ENCODE measurements around the gene SPECC1. TPM values are rescaled to one million over a fixed set of nuclear protein-coding genes. Genes with fewer than 3 reads are reported as not detected.

SPECC1 gene
- total and polyA plus RNA-seq, 2 of the 13 experiments (the other 11 are each of a cell fraction or from before 2014, with no cell fraction given), result 2.3 to 6.9 TPM

- TF ChIP-seq NFAT5 (CRISPR knock-in tag; IDR thresholded peaks at IDR 0.05) (peak; percentile 79), AFF4 (CRISPR knock-in tag; IDR thresholded peaks at IDR 0.05) (no peak), ZNF33B (CRISPR knock-in tag; IDR thresholded peaks at IDR 0.05) (peak; percentile 89; the same call in 1 of the 2 replicates), ZNF570 (CRISPR knock-in tag; IDR thresholded peaks at IDR 0.05; ENCODE audit: borderline replicate concordance) (no peak), PCBP2 (optimal IDR thresholded peaks at IDR 0.05; ENCODE audit: low read depth, low read length, poor library complexity, severe bottlenecking) (no peak), SP5 (CRISPR knock-in tag; IDR thresholded peaks at IDR 0.05; ENCODE audit: borderline replicate concordance, low read depth) (peak; percentile 77), ZNF121 (CRISPR knock-in tag; IDR thresholded peaks at IDR 0.05) (no peak), SP4 (CRISPR knock-in tag; IDR thresholded peaks at IDR 0.05) (peak; percentile 63; the same call in 1 of the 2 replicates), HOXA5 (CRISPR knock-in tag; IDR thresholded peaks at IDR 0.05) (peak; percentile 85; the same call in 1 of the 2 replicates), TFDP2 (CRISPR knock-in tag; IDR thresholded peaks at IDR 0.05) (peak; percentile 93), ZNF530 (CRISPR knock-in tag; IDR thresholded peaks at IDR 0.05; ENCODE audit: low read depth) (peak; percentile 52; the same call in 1 of the 2 replicates), TEAD3 (CRISPR knock-in tag; optimal IDR thresholded peaks at IDR 0.05; ENCODE audit: borderline replicate concordance) (peak; percentile 53), ELF4 (CRISPR knock-in tag; IDR thresholded peaks at IDR 0.05; ENCODE audit: borderline replicate concordance) (peak; percentile 46; the same call in 1 of the 2 replicates), ZNF552 (CRISPR knock-in tag; IDR thresholded peaks at IDR 0.05; ENCODE audit: borderline replicate concordance) (peak; percentile 76), ZNF207 (IDR thresholded peaks at IDR 0.05; ENCODE audit: borderline replicate concordance) (no peak), THRA (CRISPR knock-in tag; IDR thresholded peaks at IDR 0.05; ENCODE audit: borderline replicate concordance) (peak; percentile 35; the same call in 1 of the 2 replicates)
Measured at GRCh38 chr17:19977293-19978208, 31.6 kb upstream of the SPECC1 start, which contains the start of gene AKAP10 (continued).
